Skeletal muscle satellite cell (primary cell): ENCODE measurements around the gene DDRGK1.

Source experiments
- H3K27me3 ChIP-seq: 2 replicates; pipeline ENCODE4 v1.7.0; 2013; ENCODE audit warnings: low read length; ENCODE audit not compliant: control insufficient read depth, insufficient read depth
- H3K36me3 ChIP-seq: 2 replicates; pipeline ENCODE4 v1.7.0; 2013; ENCODE audit warnings: mild to moderate bottlenecking, control low read depth, low read length; ENCODE audit not compliant: insufficient read depth
- H3K4me1 ChIP-seq: 2 replicates; pipeline ENCODE4 v1.7.0; 2013; ENCODE audit warnings: low read length; ENCODE audit not compliant: control insufficient read depth, insufficient read depth
- H3K4me2 ChIP-seq: 2 replicates; pipeline ENCODE4 v1.7.0; 2013; ENCODE audit warnings: mild to moderate bottlenecking, low read length
- H3K4me3 ChIP-seq: 2 replicates; pipeline ENCODE4 v1.7.0; 2013; ENCODE audit warnings: low read length
- H3K9ac ChIP-seq: 2 replicates; pipeline ENCODE4 v1.7.0; 2013; ENCODE audit warnings: mild to moderate bottlenecking, low read depth, low read length, moderate library complexity
- H3K9me3 ChIP-seq: replicated peaks from 2 replicates; pipeline ENCODE4 v1.7.0; 2013; ENCODE audit warnings: mild to moderate bottlenecking, control low read depth, low read length

Gene DDRGK1

GRCh38 chr20:3208786-3209256, 4.3 kb upstream of the DDRGK1 start:
- no peaks in the 10 kb centered on the region for H3K9me3 ChIP-seq
- peak overlapping the region; percentile 92 for H3K9ac ChIP-seq
- H3K4me3 ChIP-seq = peak overlapping the region; percentile 92

DNA sequence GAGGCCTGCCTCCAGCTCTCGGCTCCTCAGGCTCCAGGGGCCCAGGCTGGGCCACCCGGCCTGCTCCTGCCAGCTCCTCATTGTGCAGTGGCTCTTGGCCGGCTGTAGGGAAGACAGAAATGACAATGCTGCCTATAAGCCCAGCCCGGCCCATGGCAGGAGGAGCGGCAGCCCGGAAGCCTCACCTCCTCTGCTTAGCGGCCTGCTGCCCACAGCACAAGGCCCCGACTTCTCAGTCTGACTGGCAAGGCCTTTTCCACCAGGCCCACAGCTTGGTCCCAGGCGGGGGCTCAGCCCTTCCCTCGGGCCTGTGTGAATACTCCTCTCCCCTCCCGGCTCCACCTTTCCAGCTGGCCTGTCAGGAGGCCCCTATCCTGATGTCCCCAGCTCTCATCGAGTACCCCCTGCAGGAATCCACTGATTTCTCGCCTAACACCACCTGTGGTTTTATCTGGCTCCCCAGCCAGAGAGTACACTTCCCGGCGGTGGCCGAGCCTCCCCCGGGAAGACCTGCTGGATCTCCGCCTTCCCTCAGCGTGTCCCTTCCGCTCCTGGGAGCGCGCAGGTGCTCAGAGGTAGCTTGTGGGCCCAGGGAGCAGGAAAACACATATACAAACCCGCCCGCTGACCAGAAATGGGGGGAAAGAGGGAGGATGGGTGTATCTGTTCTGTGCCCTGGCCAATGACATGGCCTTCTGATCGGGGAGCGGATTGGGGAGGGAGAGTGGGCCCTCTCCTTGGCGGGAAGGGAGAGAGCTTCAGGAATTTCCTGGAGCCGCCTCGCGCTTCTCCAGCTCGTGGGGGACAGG, 963 bp downstream of the DDRGK1 start:
- H3K9ac ChIP-seq = peak overlapping the region; percentile 91
- peak overlapping the region; percentile 90 for H3K4me2 ChIP-seq
- H3K27me3 ChIP-seq = no peaks in the 10 kb centered on the region
- H3K4me1 ChIP-seq = peaks cover 16% of the 10 kb centered on the region
- H3K4me3 ChIP-seq = peak overlapping the region; percentile 90
- peaks cover 27% of the 10 kb centered on the region for H3K36me3 ChIP-seq
- H3K9me3 ChIP-seq = no peaks in the 10 kb centered on the region

More at GRCh38 chr20:3208786-3209256, 4.3 kb upstream of the DDRGK1 start:
- H3K27me3 ChIP-seq = no peaks in the 10 kb centered on the region
- H3K4me2 ChIP-seq = peak overlapping the region; percentile 97
- H3K4me1 ChIP-seq = peaks cover 16% of the 10 kb centered on the region
- H3K36me3 ChIP-seq = peaks cover 8% of the 10 kb centered on the region

GRCh38 chr20:3202965-3203314, 1.5 kb downstream of the DDRGK1 start:
- Histone ChIP-seq H3K36me3 (peaks cover 27% of the 10 kb centered on the region), H3K9ac (peak overlapping the region; percentile 91), H3K4me2 (peak overlapping the region; percentile 90), H3K9me3 (no peaks in the 10 kb centered on the region), H3K27me3 (no peaks in the 10 kb centered on the region), H3K4me1 (peaks cover 10% of the 10 kb centered on the region), H3K4me3 (peak overlapping the region; percentile 90)

GRCh38 chr20:3199976-3200755, 4.3 kb downstream of the DDRGK1 start:
- Histone ChIP-seq H3K36me3 (peaks cover 45% of the 10 kb centered on the region), H3K4me2 (no peak overlapping the region), H3K9ac (no peak overlapping the region), H3K9me3 (no peaks in the 10 kb centered on the region), H3K4me3 (no peak overlapping the region), H3K27me3 (no peaks in the 10 kb centered on the region), H3K4me1 (peaks cover 10% of the 10 kb centered on the region)

GRCh38 chr20:3199206-3199605, 5.3 kb downstream of the DDRGK1 start:
- H3K36me3 ChIP-seq = peaks cover 54% of the 10 kb centered on the region
- no peak overlapping the region for H3K4me2 ChIP-seq
- no peak overlapping the region for H3K9ac ChIP-seq
- H3K4me1 ChIP-seq = peaks cover 10% of the 10 kb centered on the region
- no peak overlapping the region for H3K4me3 ChIP-seq
- H3K27me3 ChIP-seq = no peaks in the 10 kb centered on the region
- no peaks in the 10 kb centered on the region for H3K9me3 ChIP-seq

DNA sequence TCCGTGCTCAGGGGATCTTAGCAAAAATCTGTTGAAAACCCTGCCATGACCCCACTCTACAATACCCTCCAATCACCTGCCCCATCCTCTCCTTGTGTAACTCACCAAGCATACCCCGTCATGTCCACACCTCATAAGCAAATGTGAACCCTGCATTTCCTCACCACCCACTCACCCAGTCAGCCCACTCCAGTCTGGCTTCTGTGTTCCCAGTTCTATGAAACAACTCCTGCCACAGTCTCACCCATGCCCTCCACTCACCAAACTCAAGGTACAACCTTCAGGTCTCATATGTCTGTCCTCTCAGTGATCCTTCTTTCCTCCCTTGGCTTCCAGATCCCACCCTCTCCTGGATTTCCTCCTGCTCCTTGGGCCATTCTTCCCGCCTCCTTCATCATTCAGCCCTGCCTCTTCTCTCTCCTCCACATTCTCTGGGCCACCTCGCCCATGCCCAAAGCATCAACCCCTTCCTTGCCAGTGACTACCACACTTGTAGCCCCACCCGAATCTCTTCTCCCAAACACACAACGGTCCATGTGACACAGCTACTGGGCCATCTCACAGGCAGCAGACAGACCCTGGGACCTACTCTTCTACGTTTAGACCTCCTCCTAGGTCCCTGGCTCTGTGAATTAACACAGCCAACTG, 8.8 kb downstream of the DDRGK1 start:
- peaks cover 72% of the 10 kb centered on the region for H3K36me3 ChIP-seq
- no peak overlapping the region for H3K9ac ChIP-seq
- no peak overlapping the region for H3K4me2 ChIP-seq
- no peaks in the 10 kb centered on the region for H3K4me1 ChIP-seq
- no peaks in the 10 kb centered on the region for H3K27me3 ChIP-seq
- H3K9me3 ChIP-seq = no peaks in the 10 kb centered on the region
- no peak overlapping the region for H3K4me3 ChIP-seq

- Histone ChIP-seq H3K36me3 (peaks cover 67% of the 10 kb centered on the region), H3K27me3 (no peaks in the 10 kb centered on the region), H3K9ac (no peak overlapping the region), H3K4me2 (no peak overlapping the region), H3K4me3 (no peak overlapping the region), H3K4me1 (no peaks in the 10 kb centered on the region), H3K9me3 (no peaks in the 10 kb centered on the region)
Measured at GRCh38 chr20:3194617-3195280, 9.7 kb downstream of the DDRGK1 start.

- Histone ChIP-seq H3K27me3 (no peaks in the 10 kb centered on the region), H3K9me3 (no peaks in the 10 kb centered on the region), H3K9ac (no peak overlapping the region), H3K4me1 (no peaks in the 10 kb centered on the region), H3K36me3 (peaks cover 66% of the 10 kb centered on the region), H3K4me3 (no peak overlapping the region), H3K4me2 (no peak overlapping the region)
Measured at GRCh38 chr20:3193806-3194616, 10.5 kb downstream of the DDRGK1 start.

- Histone ChIP-seq H3K27me3 (no peaks in the 10 kb centered on the region), H3K9me3 (no peaks in the 10 kb centered on the region), H3K36me3 (peaks cover 61% of the 10 kb centered on the region), H3K4me1 (no peaks in the 10 kb centered on the region), H3K4me2 (no peak overlapping the region), H3K4me3 (no peak overlapping the region), H3K9ac (no peak overlapping the region)
Measured at GRCh38 chr20:3192226-3193015, 12.1 kb downstream of the DDRGK1 start.

GRCh38 chr20:3190681-3191111, 13.8 kb downstream of the DDRGK1 start:
- Histone ChIP-seq H3K9me3 (no peaks in the 10 kb centered on the region), H3K36me3 (peaks cover 52% of the 10 kb centered on the region), H3K4me3 (no peak overlapping the region), H3K4me2 (no peak overlapping the region), H3K9ac (no peak overlapping the region), H3K27me3 (no peaks in the 10 kb centered on the region), H3K4me1 (no peaks in the 10 kb centered on the region)
